Stimulated activated naive CD4-positive, alpha-beta T cell treated with Interleukin-2 at 50 U/mL for 16 hours (primary cell): Measurements from ENCODE around the gene RFX2.
"Not testable (repeated sequence)": the region's sequence is repeated elsewhere in the genome, so short reads cannot be mapped to it uniquely, and the experiment has no call there.

Experiments
- DNase-seq: peaks from one replicate; lab custom pipeline; 2025; lab: John Stamatoyannopoulos, UW

Gene RFX2

GRCh38 chr19:6012426-6013170 is 97.7 kb downstream of the RFX2 start:
- no peak for DNase-seq

- DNase-seq: no peak
Measured at GRCh38 chr19:6011794-6012193, 98.5 kb downstream of the RFX2 start.

GRCh38 chr19:6011206-6011605 is 99.1 kb downstream of the RFX2 start:
- no peak for DNase-seq

- no peak for DNase-seq
Measured at GRCh38 chr19:6010107-6010506, 100.2 kb downstream of the RFX2 start.

GRCh38 chr19:6007866-6008265 is 102.4 kb downstream of the RFX2 start:
- no peak for DNase-seq

GRCh38 chr19:6006896-6007295 is 103.4 kb downstream of the RFX2 start:
- no peak for DNase-seq

GRCh38 chr19:6006070-6006446 is 104.2 kb downstream of the RFX2 start:
- DNase-seq: not testable (repeated sequence)

- DNase-seq: no peak
Measured at GRCh38 chr19:6005321-6006069, 104.8 kb downstream of the RFX2 start.

- DNase-seq: no peak
Measured at GRCh38 chr19:6003976-6004375, 106.3 kb downstream of the RFX2 start.

GRCh38 chr19:6002591-6002990 is 107.7 kb downstream of the RFX2 start:
- no peak for DNase-seq

GRCh38 chr19:6000228-6000847 is 110.0 kb downstream of the RFX2 start:
- DNase-seq: no peak

- no peak for DNase-seq
Measured at GRCh38 chr19:5999693-6000092, 110.6 kb downstream of the RFX2 start.

- no peak for DNase-seq
Measured at GRCh38 chr19:5997371-5997770, 112.9 kb downstream of the RFX2 start.

GRCh38 chr19:5996623-5997320 is 113.5 kb downstream of the RFX2 start:
- DNase-seq: no peak

- DNase-seq: no peak
Measured at GRCh38 chr19:5996102-5996501, 114.2 kb downstream of the RFX2 start.

- no peak for DNase-seq
Measured at GRCh38 chr19:5995606-5996005, 114.7 kb downstream of the RFX2 start.

- DNase-seq: no peak
Measured at GRCh38 chr19:5994405-5995165, 115.7 kb downstream of the RFX2 start.

- DNase-seq: no peak
Measured at GRCh38 chr19:5993648-5994358, 116.5 kb downstream of the RFX2 start.

GRCh38 chr19:5993201-5993600 is 117.1 kb downstream of the RFX2 start:
- no peak for DNase-seq

GRCh38 chr19:5992756-5993155 is 117.5 kb downstream of the RFX2 start:
- no peak for DNase-seq

GRCh38 chr19:5991244-5991838 is 119.0 kb downstream of the RFX2 start:
- no peak for DNase-seq
